Mucosa of gallbladder (tissue), 1 donor: Measurements from ENCODE around the gene PIP5K1B. TPM values are rescaled to one million over a fixed set of nuclear protein-coding genes. Genes with fewer than 3 reads are reported as not detected.
"Not testable (repeated sequence)": the region's sequence is repeated elsewhere in the genome, so short reads cannot be mapped to it uniquely, and the experiment has no call there.

Experiments
- DNase-seq: peaks from one replicate; pipeline ENCODE4 v3.0.0-alpha.2; 2020; ENCODE audit warnings: low spot score
- total RNA-seq: library from RNA; stranded (reverse); gene quantifications from one replicate; pipeline ENCODE4 v1.2.1, GENCODE V29; 2021
- donor health status: DM: no; HTN: no; CAD: no.

Gene PIP5K1B
- total RNA-seq, 1 donor from 2014 or later, result 14.0 TPM

GRCh38 chr9:68983522-68984424 is 278.7 kb downstream of the PIP5K1B start:
- no peak for DNase-seq

- DNase-seq, result not testable (repeated sequence)
Measured at GRCh38 chr9:68986949-68987348, 281.9 kb downstream of the PIP5K1B start.

GRCh38 chr9:68991457-68991856 is 286.4 kb downstream of the PIP5K1B start:
- DNase-seq, result no peak

DNA sequence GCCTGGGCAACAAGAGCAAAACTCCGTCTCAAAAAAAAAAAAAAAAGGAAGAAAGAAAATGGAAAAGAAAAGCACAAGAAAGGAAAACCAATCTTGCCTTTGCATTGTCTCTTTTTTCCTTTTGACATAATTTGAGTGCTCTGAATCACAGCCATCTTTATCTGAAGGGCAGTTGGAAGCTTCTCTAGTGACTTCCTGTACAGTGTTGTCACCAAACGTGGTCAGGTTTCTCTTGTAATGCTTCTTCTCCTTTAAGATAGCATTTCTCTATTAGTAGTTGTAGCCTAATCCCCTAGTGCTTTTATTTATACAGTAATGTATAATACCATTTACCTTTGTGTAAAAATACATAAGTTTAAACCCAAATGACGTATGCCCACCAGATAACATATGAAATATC is 290.7 kb downstream of the PIP5K1B start:
- DNase-seq, result no peak

DNA sequence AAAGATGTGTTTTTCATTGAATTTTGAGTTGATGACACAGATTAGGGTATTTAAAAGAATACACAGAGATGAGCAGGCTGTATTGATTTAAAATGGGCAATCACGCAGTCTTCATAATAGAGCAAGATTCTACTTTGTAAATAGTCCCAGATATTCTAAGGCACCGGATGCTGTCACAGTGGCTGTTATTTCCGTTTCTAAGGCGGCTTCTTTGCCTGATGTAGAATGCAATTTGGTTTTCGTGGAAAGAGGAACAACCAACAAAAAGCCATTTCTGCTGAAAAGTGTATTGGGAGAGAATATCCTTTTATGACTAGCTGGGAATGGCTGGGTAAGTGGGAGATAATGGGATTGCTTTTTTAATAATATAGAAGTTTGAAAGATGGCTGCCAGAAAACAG is 291.4 kb downstream of the PIP5K1B start:
- DNase-seq, result no peak

- no peak for DNase-seq
Measured at GRCh38 chr9:68997666-68998065, 292.6 kb downstream of the PIP5K1B start.

DNA sequence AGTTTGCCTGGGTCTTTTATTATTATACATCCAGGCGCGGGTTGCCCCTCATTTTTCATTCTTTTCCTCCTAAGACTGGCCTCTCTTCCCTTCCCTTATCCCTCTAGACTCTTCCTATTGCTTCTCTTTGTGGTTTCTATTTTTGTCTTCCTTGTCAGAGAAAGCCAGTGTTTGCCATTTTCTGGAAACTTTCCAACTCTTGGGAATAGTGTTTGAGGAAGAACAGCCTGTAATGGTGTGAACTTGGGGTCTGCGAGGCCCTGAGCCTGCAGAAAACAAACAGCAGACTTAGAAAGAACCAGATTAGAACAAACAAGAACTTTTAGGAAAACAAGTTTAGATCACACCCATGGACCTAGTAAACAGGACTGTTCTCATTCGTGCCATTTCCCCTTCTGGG is 293.3 kb downstream of the PIP5K1B start:
- DNase-seq, result no peak

GRCh38 chr9:68998812-68999211 is 293.8 kb downstream of the PIP5K1B start:
- no peak for DNase-seq

GRCh38 chr9:68999393-69000105 is 294.5 kb downstream of the PIP5K1B start:
- DNase-seq, result peak; percentile 78

- no peak for DNase-seq
Measured at GRCh38 chr9:69001921-69002320, 296.9 kb downstream of the PIP5K1B start.

DNA sequence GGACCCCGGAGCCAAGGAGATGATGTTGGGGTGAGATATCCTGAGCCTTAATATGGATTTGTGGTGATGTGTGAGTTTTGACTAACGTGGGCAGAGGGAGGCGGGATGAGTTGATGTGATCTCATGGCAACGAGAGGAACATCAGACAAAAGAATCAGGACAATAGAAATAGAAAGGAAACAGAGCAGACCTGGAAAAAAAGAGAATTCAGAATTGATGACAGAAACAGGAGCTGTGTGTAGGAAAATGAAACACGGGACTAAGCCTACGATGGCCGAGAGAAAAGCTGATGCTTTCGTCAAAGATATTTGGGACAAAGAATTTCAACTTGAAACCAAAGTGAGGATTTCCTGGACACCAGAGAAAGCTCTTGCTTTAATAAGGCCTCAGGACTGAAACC is 298.0 kb downstream of the PIP5K1B start:
- no peak for DNase-seq

DNA sequence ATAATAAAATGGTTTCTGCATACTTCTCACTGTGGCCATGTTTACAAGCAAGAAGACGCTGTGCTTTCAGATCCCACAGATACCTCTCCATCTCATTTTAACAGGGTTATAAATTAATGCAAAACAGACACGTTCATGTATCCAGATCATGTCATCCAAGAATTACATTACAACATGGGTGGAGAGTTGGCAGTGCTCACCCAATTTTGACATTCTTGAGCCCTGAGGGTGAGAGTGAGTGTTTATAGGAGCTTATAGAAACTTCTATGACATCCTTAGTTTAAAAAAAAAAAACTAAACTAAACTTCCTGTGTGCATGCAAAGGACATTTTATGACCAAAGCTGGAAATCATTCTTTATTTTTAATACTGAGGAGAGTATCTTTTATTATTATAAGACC is 299.8 kb downstream of the PIP5K1B start:
- DNase-seq, result no peak

DNA sequence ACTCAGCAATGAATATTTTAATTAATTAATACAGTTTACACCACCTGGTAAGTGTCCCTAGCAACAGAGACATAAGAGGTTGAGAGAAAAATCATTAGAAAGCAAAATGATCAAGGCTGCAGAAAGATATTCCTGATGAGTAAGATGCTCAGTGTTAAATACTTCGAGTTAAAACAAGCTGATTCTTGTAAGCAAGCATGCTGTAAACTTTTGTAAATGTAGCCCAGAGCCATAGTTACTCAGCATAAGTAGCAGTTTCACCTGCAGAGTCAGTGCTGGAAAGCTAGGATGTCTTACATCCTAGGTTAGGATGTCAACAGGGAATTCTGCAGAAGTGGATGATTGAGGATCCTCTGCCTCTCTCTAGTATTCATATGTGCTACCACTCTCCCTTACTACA is 304.7 kb downstream of the PIP5K1B start:
- no peak for DNase-seq

DNA sequence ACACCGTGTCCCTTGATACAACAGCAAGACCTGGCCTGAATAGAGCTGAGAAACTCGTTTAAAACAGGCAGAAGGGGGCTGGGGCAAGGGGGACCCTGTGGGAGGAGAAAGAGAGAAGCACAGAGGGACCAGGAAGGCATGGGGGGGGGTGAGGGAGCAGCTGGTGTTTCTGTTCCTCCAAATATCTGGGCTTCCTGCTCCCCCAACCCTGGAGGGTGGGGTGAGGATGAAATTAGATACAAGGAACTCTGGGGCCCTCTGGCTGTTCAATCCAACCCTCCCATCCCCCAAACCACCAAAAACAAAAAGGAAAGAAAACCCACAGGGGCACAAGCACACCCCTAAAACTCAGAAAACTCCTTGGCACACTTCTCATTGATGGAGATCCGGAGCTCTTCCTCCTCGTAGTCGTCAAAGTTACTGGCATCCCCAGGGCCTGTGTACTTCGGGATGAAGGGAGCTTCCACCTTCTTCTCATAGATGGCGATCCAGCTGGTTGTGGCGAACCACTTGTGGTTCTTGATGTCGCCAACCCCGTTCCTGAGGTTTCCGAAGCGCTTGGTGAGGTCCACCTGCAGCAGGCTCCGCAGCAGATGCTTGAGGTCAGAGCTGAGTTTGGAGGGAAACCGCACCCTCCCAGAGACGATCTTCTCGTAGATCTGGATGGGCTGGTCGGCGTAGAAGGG is 307.8 kb downstream of the PIP5K1B start:
- no peak for DNase-seq

DNA sequence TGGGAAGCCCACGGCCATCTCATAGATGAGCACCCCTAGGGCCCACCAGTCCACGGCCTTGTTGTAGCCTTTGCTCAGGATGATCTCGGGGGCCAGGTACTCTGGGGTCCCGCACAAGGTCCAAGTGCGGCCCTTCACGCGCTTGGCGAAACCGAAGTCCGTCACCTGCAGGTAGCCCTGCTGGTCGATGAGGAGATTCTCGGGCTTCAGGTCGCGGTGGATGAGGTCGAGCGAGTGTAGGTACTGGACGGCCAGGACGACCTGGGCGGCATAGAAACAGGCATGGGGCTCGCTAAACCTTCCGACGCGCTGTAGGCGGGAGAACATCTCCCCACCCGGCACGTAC is 308.3 kb downstream of the PIP5K1B start:
- no peak for DNase-seq

- no peak for DNase-seq
Measured at GRCh38 chr9:69014013-69014412, 309.0 kb downstream of the PIP5K1B start, which contains the start of gene PRKACG. Gene PRKACG, minus strand, starts transcription at chr9:69014113. Its CDS starts 21 bp downstream, at chr9:69014092.

DNA sequence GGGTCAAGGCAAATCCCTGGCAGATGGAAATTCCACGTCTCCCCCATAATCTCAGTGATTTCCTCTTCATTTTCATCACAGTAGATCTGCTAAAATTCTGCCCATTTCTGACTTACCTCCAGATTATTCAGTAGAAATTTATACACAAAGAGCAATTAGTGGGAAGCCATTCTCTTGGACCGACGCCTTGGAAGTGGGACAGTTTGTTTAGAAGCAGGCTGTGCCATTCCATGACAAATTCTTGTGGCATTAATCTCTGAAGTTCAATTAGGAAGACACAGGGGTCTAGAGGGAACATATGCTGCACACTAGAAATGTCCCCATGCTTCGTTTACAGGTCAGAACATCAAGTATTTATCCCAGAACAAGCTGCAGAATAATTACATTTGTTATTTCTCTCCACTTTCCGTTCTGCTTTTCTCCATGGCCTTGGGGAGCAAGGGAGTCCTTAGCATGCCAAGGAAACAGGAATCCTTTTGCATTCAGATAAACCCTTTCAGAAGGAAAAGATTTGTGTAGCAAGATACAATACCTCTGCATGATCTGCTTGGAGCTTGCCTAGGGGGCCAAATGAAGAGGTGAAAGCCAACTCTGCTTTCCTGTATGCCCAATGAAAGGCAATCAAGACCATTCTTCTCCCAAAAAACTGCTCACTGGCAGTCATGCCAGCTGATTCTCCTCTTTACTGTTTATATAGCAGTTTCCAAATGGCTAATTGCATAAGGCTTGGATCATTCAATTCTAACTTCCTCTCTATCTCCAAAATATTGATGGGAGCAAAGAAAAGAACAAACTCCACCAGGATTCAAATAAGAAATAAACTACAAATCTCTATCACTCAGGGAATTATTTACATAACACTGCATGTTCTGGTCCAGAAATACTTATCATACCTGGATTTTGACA is 311.4 kb downstream of the PIP5K1B start:
- no peak for DNase-seq

GRCh38 chr9:69018737-69019136 is 313.7 kb downstream of the PIP5K1B start:
- no peak for DNase-seq

DNA sequence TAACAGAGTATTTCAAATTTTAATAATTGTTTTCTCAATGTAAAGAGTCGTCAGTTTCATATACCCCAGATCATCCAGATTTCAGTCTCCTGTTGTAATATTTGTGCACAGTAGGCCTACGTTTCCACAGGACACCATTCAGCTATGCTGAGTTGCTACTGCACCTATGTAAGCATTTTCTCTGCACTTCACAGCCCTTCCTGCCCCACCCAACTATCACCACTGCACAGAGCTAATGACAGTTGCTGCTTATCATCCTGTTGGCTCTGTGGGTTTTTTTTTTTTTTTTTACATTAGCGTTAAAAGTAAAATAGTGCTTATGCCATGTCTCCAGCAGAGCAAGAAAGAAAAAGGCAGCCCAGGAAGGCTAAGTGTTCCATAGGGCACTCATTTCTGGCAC is 314.8 kb downstream of the PIP5K1B start:
- DNase-seq, result no peak

DNA sequence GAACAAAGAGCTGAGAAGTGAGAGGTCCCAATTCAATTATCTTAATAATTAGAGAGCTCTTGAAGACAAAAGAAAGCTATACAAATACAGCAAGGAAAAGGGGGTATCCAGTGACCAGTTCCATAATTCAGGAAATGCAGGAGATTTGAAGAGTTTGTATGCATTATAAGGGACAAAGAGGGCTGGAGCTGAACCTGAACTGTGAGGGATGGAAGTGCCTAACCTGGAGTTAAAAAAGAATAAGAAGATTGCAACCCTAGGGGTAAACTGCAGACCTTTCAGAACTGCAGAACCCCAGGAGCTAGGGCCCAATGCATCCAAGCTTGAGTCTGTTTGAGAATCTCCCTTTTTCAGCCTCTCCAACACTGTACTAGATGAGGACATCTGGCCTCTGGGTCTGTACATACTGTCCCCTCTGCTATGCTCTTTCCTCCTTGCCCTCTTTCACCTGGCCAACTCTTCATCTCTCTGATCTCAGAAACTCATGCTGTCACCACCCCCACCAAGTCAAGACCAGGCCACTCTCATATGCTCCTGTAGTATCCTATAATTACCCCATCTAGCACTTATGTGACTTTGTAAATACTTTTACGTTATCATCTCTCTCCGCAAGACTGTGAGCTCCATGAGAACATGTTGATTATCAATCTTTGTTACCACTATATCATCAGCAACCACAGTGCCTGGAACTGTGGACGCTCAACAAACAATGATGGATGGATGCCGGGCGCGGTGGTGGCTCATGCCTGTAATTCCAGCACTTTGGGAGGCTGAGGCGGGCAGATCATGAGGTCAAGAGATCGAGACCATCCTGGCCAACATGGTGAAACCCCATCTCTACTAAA is 315.5 kb downstream of the PIP5K1B start:
- no peak for DNase-seq
